ENCODE measurements around the gene ENPP7.

The ENPP7 gene

DNA sequence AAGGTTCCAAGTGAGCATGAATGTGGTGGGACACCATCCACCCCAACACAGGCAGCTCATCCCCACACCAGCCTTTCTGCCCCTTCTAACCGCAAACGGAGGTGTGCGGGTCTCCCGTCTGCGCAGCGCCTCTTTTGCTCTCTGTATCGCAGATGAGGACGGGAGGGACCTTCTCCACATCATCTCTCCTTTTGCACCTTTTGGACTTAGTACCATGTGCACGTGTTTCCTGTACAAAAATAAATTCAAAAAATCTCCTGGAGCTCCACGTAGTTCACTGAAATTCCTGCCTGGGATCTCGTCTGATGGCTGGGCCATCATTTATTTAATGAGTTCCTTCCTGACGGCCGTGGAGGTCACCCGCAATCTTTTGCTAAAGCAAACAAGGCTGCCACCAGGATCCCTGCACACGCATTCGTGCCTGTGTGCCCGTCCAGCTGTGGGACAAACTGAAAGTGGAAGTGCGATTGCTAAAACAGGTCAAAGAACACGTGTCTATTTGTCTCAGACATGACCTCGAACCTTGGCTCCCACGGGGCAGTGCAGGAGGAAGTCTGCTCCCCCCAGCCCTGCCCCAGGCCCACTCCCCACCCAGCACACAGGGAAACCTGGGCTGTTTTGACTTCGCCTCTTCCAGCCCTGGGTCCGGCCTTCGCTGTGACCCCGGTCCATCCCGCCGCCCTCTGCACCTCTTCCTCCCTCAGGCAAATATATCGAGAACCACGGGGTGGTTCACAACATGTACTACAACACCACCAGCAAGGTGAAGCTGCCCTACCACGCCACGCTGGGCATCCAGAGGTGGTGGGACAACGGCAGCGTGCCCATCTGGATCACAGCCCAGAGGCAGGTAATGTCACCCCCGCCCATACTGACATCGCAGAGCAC is 2.3 kb downstream of the ENPP7 start:
- no peak for DNase-seq (ENCODE audit: low spot score)

DNA sequence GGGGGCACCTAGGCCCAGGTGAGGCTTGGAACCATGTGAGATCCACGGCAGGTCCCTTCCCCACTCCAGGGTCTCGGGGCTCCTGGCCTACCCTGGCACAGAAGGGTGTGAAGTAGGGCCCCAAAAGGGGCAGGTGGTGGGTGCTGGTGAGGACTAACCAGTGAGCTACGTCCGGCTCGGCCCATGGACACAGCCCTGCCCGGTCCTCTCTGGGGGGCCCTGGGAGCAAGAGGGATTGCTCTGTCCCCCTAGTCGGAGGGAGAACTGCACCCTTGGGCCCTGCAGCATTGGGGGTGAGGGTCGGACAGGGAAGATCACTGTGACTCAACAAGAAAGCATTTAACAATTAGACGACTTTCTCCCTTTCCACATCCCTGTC is 2.9 kb downstream of the ENPP7 start:
- DNase-seq (ENCODE audit: low spot score), result no peak

DNA sequence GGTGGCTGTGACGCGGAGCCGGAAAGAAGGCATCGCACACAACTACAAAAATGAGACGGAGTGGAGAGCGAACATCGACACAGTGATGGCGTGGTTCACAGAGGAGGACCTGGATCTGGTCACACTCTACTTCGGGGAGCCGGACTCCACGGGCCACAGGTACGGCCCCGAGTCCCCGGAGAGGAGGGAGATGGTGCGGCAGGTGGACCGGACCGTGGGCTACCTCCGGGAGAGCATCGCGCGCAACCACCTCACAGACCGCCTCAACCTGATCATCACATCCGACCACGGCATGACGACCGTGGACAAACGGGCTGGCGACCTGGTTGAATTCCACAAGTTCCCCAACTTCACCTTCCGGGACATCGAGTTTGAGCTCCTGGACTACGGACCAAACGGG is 4.4 kb downstream of the ENPP7 start:
- no peak for DNase-seq (ENCODE audit: low spot score)

DNA sequence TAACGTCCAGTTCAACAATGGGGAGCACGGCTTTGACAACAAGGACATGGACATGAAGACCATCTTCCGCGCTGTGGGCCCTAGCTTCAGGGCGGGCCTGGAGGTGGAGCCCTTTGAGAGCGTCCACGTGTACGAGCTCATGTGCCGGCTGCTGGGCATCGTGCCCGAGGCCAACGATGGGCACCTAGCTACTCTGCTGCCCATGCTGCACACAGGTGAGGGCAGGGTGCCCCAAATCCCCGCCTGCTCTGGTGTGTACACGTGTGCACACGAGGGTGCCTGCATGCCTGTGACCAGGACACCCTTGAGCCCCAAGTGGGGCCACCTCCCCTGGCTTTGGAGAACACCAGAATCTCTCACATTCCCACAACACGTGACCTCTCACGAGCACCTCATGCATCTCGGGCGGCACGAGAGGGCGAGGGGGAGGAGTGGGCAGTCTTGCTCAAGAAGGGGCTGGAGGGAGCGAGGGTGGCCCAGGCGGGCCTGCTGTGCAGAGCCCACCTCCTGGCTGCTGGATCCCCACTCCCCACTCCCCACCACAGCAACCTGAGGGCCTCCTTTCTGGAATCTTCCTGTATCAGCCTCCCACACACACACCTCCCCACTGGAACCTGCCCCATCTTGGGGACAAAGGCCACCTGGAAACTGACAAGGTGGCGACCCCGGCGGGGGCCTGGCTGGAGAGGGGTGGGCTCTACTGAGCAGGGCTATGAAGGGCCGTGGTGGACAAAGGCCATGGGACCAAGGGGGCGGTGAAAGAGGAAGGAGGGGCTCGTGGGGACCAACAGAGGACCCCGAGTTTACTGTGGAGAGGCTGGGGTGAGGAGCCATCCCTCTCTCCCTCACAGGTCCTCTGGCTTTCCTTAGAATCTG is 6.5 kb downstream of the ENPP7 start:
- no peak for DNase-seq (ENCODE audit: low spot score)

DNA sequence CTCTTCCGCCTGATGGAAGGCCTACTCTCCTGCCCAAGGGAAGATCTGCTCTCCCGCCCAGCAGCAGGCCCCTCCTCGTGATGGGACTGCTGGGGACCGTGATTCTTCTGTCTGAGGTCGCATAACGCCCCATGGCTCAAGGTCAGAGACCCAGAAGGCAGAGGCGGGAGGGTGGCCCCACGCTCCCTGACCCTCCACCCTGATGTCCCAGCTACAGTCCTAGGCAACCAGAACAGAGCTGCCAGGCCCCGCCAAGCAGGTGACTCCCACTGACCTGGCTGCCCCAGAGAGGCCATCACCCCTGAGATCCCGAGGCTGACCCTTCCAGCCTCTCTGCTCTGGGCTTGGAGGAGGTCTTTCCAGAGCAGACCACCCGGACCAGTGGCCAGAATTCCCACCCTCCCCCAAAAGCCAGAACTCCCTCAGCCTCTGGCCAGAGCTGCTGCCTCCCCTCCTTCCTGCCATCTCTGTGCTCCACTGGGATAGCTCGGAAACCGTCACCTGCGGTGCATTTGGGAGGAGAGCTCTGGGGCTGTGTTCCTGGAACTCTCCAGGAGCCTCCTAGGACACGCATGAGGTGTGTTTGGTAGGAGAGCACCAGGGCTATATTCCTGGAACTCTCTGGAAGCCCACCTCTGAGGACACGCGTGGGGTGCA is 7.3 kb downstream of the ENPP7 start:
- DNase-seq (ENCODE audit: low spot score), result no peak

DNA sequence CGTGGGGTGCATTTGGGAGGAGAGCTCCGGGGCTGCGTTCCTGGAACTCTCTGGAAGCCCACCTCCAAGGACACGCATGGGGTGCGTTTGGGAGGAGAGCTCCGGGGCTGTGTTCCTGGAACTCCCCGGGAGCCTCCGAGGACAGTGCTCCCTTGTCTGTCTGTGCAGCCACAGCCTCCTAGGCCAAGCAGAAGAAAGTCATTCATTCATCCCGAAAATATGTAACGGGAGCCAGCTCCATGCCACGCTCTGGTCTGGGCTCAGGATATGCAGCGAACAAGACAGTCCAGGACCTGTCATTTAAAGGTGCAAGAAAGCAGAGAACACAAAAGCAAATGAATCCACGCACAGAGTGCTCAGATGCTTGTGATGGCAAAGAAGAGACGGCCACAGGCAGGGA is 7.9 kb downstream of the ENPP7 start:
- no peak for DNase-seq (ENCODE audit: low spot score)

DNA sequence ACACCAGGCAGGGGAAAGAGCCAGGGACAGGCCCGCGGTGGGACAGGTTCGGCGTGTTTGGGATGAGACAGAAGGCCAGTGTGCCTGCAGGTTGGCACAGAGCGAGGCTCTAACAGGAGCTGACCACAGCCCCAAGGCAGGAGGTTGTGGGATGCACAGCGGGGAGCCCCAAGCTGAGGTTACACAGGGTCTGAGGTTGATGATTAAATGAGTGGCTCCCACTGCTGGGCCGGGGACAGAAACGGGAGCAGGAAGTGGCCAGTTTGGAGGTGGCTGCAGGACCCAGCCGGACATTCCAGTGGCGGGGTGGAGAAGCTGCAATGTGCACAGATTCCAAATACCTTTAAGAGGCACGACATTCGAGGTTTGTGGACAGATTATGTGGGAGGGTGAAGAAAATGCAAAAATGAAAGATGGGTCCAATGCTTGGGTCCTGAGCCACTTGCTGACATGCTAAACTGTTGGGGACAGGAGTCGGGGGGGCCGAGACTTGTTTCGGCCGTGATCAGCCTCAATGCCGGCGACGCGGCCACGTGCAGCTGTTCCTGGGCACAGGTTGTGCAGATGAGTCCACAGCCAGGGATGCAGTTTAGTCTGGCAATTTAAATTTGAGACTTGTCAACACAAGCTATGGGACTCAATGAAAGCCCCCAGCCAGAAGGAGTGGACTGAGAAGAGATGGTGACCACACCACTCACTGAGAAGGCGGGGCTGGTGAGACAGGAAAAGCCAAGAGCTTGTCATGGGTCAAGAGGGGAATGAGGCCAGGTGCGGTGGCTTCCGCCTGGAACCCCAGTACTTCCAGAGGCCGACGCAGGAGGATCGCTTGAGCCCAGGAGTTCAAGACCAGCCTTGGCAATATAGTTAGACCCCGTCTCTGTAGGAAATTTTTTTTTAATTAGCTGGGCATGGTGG is 8.7 kb downstream of the ENPP7 start:
- DNase-seq (ENCODE audit: low spot score), result no peak

DNA sequence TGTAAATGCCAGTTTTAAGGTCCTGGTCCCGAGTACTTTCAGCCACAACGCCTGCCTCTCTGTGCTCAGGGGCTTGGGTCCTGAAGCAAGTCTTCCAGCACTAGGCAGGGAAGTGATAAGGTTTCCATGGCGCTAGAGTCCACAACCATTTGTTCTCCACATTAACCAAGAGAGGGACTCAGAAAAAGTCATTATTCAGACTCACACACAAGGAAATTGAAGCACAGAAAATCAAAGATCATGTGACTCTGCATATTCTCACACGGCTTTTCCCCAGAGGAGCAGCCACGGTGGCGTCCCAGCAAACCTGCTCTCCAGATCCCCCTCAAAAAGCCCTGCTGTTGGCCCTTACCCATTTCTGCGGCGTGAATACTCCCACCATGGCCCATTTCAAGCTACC is 9.7 kb downstream of the ENPP7 start:
- no peak for DNase-seq (ENCODE audit: low spot score)

DNA sequence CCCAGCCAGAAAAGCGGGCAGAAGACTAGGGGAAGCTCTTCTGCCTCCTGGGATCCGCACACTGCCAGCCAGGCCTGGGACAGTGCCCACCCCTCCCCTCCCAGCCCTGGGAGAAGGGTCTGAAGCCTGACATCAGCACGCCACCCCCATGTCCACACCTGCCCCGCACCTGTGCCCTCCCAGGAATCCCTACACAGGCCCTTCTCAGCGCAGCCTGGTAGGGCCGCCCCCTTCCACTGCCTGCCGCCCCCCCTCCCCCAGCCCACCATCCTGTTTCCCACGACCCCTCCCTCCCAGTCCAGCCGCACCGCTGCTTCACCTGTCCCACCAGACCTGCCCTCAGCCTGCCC is 10.6 kb downstream of the ENPP7 start:
- DNase-seq (ENCODE audit: low spot score), result no peak

DNA sequence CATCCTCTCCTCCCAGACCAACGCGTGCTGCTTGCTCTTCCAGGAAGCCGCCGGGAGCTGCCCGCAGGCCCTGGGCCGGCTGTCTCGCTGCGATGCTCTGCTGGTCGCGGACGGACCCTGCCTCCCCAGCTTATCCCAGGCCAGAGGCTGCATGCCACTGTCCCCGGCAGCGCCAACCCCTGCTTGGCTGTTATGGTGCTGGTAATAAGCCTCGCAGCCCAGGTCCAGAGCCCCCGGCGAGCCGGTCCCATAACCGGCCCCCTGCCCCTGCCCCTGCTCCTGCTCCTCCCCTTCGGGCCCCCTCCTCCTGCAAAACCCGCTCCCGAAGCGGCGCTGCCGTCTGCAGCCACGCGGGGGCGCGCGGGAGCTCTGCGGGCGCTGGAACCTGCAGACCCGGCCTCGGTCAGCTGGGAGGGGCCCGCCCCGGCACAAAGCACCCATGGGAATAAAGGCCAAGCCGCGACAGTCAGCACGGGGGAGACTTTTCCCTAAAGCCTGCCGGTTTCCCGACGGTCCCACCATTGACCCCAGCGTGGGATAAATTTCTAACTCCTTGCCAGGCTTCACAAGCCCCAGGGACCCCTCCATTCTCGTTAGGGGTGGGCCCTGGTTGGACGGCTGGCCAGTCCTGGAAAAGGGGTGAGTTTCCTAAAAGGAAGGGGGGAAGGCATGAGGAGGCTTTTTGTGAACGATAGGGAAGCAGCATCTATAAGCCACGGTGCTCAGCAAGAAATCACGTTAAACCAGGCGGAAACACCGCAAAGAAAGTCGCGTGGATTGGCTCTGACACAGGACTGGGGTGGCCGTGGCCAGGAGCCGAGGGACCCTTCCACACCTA is 11.2 kb downstream of the ENPP7 start:
- DNase-seq (ENCODE audit: low spot score), result peak; percentile 63

DNA sequence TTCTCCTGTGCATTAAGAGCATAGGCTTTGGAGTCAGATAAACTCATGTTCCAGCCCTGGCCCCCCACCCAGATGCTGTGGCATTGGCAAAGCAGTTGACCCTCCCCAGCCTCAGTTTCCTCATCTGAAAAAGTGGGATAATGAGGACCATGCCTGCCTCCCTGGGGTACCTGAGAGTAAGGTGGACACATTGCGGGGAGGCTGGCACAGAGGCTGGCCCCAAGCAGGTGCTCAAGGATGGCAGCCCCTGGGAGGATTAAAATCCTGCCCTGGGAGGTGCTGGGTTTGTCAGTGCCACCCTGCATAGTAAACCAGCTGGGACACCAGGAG is 11.8 kb downstream of the ENPP7 start:
- DNase-seq (ENCODE audit: low spot score), result no peak

DNA sequence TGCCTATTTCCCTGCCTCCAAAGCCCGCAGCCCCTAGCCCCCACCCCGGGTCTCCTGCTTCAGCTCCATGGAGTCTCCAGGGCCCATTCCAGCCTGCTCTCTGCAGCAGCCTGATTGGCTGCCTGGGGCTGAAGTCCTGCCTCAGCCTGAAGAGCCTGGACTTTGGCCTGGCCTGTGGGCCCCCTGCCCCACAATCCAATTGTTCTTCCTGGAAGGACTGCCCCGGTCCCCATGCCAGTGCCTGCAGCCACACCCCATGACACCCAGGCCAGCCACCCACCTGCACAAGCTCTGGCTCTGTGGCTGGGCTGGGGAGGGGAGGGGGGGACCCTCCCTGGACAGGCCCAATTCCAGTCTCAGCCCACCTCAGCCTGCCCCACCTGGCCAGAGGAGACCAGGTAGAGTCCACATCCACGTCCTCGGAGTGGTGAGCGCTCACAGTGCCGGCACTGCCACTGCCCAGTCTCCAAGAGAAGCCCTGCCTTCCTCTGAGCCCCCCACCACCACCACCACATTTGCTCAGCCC is 12.3 kb downstream of the ENPP7 start:
- no peak for DNase-seq (ENCODE audit: low spot score)

DNA sequence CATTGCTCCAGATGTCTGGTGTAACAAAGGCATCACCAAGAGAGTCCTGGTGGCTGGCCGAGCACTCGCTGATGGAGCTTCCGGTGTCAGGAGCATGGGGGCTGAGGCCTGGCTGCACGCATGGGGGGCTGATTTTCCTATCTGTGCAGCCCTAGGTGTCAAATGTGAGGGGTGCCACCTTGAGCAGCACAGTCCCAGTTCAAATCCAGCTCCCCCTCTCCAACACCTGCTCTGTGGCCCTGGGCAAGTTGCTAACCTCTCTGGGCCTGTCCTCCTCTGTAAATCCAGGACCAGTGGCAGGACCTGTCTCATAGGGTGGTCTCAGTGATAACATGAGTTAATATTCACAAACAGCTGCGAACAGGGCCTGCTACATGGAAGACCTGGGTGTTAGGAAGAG is 12.9 kb downstream of the ENPP7 start:
- no peak for DNase-seq (ENCODE audit: low spot score)

DNA sequence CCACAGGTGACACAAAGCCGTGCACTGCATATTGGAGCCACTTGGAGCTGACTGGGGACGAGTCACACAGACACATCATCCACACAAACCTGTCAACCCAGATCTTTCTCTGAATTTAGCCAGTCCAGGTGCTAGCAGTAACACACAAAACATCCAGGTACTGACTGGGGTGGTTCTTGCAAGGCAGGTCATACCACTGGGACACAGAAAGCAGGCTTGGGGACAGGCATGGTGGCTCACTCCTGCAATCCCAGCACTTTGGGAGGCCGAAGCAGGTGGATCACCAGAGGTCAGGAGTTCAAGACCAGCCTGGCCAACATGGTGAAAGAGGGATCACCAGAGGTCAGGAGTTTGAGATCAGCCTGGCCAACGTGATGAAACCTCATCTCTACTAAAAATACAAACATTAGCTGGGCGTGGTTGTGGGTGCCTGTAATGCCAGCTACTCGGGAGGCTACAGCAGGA is 14.9 kb downstream of the ENPP7 start:
- no peak for DNase-seq (ENCODE audit: low spot score)

DNA sequence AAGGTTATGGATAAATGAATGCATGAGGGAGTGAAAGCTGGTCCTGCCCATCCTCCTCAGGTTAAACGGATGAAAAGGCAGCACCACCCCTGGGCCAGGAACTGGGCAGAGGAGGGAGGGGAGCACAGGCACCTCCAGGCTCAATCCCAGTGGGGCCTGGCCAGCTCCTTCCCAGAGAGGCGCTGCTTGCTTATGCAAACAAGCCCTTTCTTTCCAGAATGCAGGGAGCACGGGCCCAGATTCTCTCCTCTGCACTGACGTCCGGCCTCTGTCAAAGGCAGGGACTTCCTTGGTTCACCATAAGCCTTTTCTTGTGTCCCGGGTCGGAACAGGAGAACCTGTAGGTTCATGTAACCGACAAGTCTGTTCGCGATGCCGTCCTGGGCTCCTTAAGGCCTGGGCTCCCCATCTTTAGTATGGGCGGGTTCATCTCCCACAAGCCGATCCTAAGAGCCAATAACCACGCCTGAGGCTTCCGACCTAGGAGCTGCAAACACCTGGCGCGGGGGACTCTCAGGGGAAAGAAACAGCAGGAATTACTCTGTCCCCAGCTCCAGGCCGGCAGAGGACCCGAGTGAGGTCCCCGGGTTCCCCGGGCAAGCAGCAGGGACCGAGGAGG is 16.3 kb downstream of the ENPP7 start:
- no peak for DNase-seq (ENCODE audit: low spot score)

DNA sequence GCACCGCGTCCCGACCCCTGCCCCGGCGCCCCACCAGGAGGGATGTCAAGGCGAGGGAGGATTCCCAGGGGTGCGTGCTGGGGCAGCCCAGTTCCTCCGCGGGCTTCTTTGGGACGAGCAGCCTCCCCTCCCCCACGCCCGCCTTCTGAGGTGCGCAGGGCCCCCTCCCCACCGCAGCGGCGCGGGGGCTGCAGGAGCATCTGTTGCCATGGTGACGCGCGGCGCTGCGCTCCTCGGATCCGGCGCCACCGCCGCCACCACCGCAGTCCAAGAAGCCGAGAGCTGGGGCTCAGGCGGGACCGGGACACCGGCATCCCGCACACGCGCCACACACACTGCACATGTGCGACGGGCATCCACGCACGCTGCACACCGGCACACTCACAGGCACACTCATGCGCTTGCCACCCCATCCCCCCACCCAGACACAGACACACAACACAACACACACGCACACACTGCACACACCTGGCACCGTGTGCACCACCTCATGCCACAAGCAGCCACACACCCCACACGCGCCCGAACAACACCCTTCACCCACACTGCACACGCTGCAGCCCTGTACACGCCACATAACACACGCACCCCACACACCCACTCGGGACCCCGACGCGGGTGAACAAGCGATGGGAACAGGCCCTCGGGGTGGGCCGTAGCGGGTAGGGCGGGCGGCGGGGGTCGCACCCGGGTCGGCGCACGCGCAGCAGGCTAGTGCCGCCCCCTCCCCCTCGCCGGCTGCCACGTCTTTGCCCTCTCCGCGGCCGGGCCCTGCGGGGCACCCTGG is 17.0 kb downstream of the ENPP7 start:
- no peak for DNase-seq (ENCODE audit: low spot score)

DNA sequence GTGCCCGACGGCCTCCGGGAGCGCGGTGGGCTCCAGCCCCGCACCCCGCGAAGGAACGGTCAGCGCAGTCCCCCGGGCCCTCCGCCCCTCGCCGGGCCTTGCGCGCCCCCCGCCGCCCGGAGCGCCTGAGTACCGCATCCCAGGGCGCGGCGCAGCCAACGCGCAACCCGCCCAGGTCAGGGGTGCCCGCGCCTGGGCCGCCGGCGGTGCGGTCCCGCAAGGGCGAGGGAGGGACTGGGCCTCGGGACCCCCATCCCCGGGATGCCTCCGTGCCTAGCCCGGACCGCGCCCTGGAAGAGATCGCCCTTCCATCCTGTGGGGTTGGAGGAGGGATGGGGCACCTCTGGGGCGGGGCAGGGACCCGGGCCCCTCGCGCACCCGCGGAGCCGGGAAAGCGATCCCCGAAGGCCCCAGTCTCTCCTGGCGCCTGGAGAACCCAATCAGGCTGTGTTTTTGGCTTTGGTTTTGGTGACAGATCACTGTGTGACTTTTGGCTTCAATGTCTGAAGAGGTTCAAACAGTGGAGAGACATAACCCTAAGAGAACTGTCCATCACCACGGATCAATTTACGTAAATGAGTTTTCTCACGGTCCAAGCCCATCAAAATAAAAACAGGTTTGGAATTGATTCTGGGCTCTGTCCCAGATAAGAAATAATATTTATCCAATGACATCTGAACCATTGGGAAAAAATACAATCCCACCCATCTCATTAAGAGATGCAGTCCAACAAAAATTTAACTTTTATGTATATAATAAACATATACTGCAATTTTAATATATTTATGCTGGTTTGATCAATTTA is 17.8 kb downstream of the ENPP7 start:
- DNase-seq (ENCODE audit: low spot score), result no peak

DNA sequence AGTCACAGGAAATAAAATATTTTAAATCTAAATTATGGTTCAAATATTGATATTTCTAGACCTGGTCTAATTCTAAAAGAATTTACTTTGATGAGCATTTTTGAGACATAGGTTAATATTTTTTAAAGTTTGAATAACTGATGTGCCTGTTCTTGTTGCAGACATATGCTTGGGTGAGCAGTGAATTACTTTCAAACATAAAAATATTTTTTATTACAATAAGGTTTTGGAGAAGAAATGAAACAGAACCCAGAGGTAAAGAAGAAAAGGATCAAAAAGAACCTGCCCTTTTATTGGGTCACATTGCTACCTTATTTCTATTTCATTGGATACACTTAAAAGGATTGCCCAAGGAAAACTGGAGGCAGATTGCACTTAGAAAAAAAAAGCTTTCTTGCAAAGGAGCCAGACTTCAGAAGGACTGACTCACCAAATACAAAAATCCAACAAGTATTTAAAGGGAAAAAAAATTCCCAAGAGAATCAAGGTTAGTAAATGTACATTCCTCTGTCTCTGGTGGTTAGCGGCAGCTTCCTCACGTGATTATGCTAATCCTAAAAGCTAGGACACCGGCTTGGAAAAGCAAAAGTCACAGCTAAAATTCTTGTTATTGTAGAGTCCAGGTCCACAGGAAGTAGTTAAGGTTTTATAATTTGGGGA is 18.5 kb downstream of the ENPP7 start:
- no peak for DNase-seq (ENCODE audit: low spot score)

Measured in cerebellar cortex (tissue), 1 donor.